Measurements from ENCODE around the gene UNCX.

The UNCX gene

GRCh38 chr7:1283337-1283736 lies 50.7 kb downstream of the UNCX start:
- TF ChIP-seq, protein P1, sequence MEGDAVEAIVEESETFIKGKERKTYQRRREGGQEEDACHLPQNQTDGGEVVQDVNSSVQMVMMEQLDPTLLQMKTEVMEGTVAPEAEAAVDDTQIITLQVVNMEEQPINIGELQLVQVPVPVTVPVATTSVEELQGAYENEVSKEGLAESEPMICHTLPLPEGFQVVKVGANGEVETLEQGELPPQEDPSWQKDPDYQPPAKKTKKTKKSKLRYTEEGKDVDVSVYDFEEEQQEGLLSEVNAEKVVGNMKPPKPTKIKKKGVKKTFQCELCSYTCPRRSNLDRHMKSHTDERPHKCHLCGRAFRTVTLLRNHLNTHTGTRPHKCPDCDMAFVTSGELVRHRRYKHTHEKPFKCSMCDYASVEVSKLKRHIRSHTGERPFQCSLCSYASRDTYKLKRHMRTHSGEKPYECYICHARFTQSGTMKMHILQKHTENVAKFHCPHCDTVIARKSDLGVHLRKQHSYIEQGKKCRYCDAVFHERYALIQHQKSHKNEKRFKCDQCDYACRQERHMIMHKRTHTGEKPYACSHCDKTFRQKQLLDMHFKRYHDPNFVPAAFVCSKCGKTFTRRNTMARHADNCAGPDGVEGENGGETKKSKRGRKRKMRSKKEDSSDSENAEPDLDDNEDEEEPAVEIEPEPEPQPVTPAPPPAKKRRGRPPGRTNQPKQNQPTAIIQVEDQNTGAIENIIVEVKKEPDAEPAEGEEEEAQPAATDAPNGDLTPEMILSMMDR (IDR thresholded peaks at IDR 0.05): no peak

GRCh38 chr7:1283941-1284742 lies 51.5 kb downstream of the UNCX start:
- TF ChIP-seq, protein P1 (IDR thresholded peaks at IDR 0.05): no peak

- TF ChIP-seq, protein P1 (IDR thresholded peaks at IDR 0.05): no peak
These were observed 52.2 kb downstream of the UNCX start for GRCh38 chr7:1284743-1285458.

DNA sequence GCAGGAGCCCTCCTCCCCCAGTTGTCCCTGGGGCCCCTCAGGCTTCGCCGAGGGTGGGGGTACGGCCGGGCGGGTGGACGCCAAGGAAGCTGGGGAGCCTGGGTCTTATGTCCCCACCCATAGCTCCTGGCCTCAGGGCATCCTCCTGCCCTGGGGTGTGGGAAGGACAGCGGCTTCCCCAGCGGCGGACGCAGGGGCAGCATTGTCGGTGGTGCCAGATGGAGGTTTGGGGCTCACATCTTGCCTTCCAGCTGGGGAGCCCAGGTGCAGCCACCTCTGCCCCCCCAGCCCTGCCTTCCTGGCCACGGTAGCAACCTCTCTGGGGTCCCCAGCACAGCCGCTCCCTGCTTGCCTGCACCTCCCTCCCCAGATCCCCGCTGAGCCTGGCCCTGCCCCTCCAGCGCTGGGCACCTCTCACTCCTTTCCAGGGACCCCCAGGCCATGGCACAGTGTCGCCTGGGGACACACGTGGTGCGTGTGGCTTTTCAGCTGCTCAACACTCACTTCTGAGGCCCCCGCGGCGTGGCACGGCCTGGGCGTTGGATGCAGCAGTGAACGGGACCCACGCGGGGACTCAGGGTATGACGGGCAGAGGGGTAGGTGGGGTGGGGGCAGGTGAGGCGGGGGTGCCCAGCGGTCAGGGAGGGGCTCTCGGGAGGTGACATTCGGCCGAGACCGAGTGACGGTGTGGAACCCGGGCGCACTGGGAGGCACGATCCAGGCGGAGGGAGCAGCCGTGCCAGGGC lies 53.1 kb downstream of the UNCX start:
- TF ChIP-seq, protein P1 (IDR thresholded peaks at IDR 0.05): no peak
